ENCODE results near the gene PTH1R.

- no peak for TF ChIP-seq CTCF (optimal IDR thresholded peaks at IDR 0.05 in 1 of 3, IDR thresholded peaks at IDR 0.05 in 1 of 3, conservative IDR thresholded peaks at IDR 0.05 in 1 of 3; ENCODE audit: extremely low read depth in 1 of 3, insufficient read depth in 2 of 3, low read length in 3 of 3)
- TF ChIP-seq EZH2 (IDR thresholded peaks at IDR 0.05; ENCODE audit: low read length): no peak
These were observed 25.2 kb upstream of the PTH1R start for GRCh38 chr3:46852334-46852720.
